CD4-positive, alpha-beta T cell treated with Interleukin-2 at 100 ng/mL for 4 hours (primary cell): ENCODE data around the gene NCLN.
"Not testable (repeated sequence)": the region's sequence is repeated elsewhere in the genome, so short reads cannot be mapped to it uniquely, and the experiment has no call there.

Source experiments
- DNase-seq: peaks from one replicate; pipeline ENCODE4 v3.0.0-alpha.2; 2020; ENCODE audit warnings: low spot score

Gene NCLN

DNA sequence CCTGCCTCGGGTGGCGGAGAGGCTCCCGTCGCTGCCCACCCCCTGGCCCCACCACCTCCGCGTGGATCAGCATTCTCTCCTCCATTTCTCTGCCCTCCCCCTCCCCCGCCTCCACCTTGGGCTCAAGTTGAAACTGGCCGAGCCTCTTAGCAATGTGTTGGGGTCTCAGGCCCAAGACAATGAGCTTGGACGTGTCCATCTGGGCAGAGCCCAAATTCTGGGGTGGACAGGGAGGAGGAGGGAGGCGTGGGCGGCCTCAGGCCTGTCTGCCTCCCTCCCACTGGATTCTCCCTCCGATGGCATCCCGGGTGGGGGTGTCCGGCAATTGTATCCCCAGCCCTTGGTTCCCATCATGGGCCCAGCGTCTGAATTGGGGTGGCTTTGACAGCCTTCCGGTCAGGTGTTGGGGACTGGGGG is 40.0 kb downstream of the NCLN start:
- DNase-seq, result no peak

- no peak for DNase-seq
Measured at GRCh38 chr19:3227054-3227626, 41.4 kb downstream of the NCLN start.

GRCh38 chr19:3229346-3229743 is 43.6 kb downstream of the NCLN start:
- no peak for DNase-seq

DNA sequence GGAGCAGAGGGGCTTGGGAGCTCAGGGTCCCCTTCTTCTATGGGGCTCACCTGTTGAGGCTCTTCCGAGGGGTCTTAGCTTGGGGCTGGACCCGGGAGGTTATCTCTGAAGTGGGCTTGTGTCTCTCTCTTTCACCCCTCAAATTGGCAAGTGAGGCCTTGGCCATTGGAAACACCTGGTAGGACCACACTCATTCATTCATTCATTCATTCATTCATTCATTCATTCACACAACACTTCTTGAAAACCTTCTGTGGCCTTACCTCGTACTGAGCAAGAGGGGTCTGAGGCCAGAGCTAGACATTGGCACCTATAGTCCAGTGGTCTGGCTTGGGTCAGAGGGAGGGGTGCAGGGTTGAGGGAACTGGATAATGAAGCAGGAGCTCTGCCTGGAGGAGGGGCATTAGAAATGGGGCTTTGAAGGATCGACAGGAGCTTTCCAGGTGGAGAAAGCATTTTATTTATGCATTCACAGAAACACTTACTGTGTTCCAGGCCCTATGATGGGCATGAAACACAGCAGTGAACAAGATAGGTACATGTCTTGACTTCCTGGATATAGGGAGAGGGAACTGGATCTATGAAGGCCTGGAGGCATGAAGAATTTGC is 44.3 kb downstream of the NCLN start:
- DNase-seq, result no peak

DNA sequence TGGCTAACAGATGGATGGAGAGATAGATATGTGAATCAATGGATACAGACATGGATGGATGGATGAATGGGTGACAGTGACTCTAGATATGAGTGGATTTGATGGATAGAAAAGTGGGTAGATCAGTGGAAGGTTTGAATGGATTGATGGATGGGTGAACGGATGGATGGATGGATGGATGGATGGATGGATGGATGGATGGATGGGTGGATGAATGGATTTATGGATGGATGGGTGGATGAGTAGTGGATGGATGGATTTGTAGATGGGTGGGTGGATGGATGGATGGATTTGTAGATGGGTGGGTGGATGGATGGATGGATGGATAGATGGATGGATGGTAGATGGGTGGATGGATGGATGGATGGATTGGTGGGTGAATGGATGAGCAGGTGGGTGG is 45.6 kb downstream of the NCLN start:
- DNase-seq, result no peak

DNA sequence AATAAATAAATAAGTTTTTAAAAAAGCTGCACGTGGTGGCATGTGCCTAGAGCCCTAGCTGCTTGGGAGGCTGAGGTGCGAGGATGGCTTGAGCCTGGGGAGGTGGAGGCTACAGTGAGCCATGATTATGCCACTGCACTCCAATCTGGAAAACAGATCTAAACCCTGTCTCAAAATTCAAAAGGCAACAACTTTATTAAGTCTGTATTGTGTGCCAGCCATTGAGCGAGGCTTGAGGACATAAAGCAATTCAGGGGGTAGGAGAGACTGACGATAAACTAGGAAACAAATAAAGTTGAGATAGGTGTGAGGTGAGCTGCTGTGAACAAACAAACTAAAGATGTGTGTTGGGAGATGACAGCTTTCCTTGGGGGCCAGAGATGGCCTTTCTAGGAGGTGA is 47.4 kb downstream of the NCLN start:
- no peak for DNase-seq

GRCh38 chr19:3233831-3234230 is 48.1 kb downstream of the NCLN start:
- DNase-seq, result no peak

- DNase-seq, result no peak
Measured at GRCh38 chr19:3234800-3235199, 49.1 kb downstream of the NCLN start.

- not testable (repeated sequence) for DNase-seq
Measured at GRCh38 chr19:3235604-3236003, 49.9 kb downstream of the NCLN start.

DNA sequence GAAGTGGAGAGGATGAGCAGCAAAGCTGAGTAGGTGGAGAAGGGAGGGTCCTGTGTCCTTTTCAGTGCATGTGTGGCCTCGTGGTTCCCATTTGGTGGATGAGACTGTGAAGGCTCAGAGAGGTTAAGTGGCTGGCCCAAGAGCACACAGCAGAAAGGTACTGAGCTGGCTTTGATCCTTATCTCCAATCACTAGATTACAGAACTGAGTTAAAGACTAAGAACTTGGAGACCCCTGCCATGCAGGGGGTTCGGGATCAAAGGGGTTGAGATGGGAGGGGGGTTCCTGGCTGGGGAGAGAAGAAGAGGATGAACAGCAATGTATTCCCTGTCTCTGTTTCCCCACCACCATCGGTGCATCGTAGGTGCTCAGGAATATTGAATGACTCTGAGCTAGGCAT is 50.5 kb downstream of the NCLN start:
- no peak for DNase-seq

DNA sequence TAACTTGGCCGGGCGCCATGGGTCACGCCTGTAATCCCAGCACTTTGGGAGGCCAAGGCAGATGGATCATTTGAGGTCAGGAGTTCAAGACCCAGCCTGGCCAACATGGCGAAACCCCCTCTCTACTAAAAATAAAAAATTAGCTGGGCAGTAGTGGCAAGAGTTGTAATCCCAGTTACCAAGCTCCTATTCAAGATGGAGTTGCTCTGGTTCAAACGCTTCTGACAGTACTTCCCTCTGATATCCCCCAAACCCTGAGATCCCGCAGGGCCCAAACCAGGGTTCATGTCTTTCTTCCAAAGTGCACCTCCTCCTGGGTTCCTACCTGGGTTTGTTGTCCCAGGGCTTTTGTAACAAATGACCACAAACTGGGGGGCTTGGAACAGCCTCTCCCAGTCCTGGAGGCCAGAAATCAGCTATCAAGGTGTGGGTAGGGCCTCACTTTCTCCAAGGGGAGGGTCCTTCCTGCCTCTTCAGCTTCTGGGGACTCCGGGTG is 52.4 kb downstream of the NCLN start:
- no peak for DNase-seq

DNA sequence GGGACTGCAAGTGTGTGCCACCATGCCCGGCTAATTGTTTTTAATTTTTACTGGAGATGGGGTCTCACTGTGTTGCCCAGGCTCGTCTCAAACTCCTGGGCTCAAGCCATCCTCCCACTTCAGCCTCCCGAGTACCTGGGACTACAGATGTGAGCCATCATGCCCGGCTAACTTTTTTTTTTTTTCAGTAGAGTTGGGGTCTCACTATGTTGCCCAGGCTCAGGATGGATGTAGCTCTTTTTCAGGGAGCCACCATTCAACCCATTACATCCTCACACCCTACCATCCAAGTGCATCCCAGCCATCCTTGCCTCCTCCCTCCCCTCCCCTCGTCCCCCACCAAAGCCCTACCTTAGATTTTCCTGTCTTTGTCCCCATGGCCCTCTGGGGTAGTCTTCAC is 53.6 kb downstream of the NCLN start:
- DNase-seq, result no peak

- peak; percentile 34 for DNase-seq
Measured at GRCh38 chr19:3243819-3244700, 58.3 kb downstream of the NCLN start.

DNA sequence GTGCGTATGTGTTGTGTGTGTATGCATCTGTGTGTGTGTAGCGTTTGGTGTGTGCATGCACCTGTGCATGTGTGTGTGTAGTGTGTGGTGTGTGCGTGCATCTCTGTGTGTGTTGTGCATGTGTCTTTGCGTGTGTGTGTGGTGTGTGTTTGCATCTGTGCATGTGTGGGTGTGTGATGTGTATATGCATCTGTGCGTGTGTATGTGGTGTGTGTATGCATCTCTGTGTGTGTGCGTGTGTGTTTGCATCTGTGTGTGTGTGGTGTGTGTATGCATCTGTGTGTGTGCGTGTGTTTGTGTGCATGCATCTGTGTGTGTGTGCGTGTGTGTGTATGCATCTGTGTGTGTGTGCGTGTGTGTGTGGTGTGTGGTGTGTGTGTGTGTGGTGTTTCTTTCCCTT is 59.3 kb downstream of the NCLN start:
- no peak for DNase-seq

- DNase-seq, result no peak
Measured at GRCh38 chr19:3248728-3249326, 63.1 kb downstream of the NCLN start.

DNA sequence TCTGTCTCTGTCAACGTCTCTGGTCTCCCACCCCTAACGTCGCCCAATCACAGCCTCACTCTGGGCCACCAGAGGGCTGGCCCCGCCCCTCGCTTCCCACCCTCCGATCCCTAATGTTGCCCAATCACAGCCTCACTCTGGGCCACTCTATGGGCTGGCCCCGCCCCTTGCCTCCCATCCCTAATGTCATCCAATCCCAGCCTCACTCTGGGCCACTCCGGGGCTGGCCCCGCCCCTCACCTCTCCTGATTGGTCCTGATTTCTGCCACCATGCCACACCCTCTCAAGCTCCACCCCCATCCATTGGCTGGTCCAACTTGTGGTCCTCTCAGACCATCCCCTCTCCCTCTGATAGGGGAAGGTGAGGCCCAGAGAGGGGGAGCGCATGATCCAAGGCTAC is 63.7 kb downstream of the NCLN start:
- no peak for DNase-seq

- peak; percentile 27 for DNase-seq
Measured at GRCh38 chr19:3250675-3251074, 64.9 kb downstream of the NCLN start.

GRCh38 chr19:3251229-3251628 is 65.5 kb downstream of the NCLN start:
- no peak for DNase-seq

GRCh38 chr19:3252650-3253049 is 66.9 kb downstream of the NCLN start:
- no peak for DNase-seq

DNA sequence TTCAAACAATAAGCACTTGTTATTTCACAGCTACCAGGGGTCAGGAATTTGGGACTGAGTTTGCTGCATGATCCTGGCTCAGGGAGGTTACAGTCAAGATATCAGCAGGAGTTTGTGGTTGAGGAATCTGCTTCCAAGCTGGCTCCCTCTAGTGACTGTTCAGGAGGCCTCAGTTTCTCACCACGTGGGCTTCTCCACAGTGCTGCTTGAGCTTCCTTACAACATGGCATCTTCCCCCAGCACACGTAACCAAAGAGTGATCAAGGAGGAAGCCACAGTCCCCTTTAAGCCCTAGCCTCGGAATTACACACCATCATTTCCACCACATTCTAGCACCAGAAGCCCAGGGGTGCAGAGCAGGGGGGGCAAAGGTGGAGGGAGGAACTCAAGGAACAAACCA is 67.5 kb downstream of the NCLN start:
- no peak for DNase-seq

DNA sequence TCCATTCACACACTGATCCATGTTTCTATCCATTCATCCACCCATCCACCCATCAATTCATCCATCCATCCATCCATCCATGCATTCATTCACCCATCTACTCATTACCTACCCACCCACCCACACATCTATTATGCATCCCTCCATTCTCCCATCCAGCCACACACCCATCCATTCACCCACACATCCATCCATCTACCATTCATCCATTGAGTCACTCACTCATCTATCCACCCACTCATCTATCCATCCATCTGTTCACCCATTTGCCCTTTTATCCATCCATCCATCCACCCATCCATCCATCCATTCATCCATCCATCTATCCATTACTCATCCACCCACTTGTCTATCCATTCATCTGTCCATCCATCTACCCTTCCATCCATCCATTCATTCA is 68.8 kb downstream of the NCLN start:
- no peak for DNase-seq

DNA sequence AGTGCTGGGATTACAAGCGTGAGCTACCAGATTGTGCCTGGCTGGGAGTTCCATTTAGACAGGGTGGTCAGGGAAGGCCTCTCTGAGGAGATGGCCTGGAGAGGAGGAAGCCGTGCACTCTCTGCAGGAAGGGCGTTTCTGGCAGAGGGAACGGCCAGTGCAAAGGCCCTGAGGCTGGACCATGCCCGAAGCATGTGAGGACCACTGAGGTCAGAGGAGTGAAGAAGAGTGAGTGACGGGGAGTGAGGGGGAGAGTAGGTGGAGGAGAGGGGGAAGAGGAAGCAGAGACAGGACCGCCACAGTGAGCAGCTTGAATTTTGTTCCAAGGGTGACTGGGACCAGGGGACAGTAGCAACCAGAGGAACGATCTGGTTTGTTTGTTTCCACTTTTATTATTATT is 71.3 kb downstream of the NCLN start:
- DNase-seq, result no peak
